Hematopoietic multipotent progenitor cell treated with erythropoietin and hydrocortisone succinate and interleukin-3 and kit ligand, for 6 days (in vitro differentiated cells): ENCODE results near the gene TPRG1L.

ENCODE experiments used
- DNase-seq: peaks from one replicate; pipeline ENCODE4 v3.0.0-alpha.2; 2015

TPRG1L gene

DNA sequence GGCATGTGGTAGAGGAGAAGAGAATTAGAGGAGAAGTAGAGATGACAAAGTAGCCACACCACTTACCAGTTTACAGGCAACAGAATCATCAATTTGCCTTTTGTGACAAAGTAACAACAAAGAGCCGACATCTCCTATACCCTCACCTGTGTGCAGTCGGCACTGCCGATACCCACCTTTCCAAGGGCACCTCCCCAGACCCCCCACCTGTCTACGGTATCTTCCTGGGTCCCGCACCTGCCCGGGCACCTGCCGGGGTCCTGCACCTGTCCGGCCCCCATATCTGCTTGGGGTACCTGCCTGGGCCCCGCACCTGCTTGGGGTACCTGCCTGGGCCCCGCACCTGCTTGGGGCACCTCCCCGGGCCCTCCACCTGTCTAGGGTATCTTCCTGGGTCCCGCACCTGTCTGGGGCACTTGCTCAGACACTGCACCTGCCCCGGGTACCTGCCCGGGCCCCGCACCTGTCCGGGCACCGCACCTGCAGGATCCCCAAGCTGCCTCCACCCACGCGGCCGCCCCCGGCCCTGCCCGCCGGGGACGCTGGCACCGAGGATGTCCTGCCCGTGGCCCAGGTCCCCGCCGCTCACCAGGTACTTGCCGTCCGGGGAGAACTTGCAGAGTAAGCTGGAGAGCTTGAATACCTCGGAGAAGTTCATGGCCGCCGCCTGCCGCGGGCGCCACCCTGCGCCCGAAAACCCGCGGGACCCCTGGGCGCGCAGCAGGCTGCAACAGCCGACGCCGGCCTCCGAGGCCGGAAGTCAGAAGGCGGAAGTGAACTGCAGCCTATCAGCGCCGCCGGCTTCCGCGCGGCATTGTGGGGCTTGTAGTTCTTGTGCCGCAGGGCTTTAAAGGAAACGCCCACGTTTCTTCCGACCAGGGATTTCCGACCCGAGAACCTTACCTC is 24.8 kb downstream of the TPRG1L start, which contains the start of gene WRAP73:
WRAP73 (minus strand) TSS at position 762 of the 906 bp plus-strand sequence; CDS start at position 658, 104 bp downstream.
- peak; percentile 96 for DNase-seq

DNA sequence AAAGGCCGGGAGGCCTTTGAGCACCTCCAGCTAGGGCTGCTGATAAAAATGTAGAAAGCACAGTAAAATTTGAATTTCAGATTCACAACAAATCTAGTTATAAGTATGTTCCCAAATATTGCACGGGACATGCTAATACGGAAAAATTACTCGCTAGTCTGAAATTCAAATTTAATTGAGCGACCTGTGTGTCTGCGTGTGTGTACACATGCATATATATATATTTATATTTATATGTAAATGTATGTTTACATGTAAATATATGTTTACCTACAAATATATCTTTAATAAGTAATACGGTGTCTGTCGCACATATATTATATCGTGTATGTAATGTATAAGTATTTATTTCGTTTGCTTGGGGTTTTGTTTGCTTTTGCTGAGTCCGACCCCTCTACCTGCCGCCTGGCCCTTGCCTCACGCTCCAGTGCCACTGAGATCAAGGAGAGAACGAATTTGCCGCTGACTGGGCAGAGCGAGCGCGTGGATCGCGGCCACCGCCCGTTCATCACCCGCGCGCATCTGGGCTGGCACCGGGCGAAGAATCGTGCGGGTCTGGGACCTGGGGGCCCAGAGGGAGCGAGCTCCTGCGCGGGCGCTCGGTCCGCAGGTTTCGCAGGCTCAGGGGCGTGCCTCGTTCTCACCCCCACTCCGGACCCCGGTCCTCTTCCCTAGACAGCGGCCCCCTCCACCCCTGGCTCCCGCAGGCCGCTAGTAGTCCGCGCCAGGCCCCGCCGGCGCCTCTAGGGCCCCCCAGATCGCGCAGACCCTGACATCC is 25.6 kb downstream of the TPRG1L start:
- no peak for DNase-seq

DNA sequence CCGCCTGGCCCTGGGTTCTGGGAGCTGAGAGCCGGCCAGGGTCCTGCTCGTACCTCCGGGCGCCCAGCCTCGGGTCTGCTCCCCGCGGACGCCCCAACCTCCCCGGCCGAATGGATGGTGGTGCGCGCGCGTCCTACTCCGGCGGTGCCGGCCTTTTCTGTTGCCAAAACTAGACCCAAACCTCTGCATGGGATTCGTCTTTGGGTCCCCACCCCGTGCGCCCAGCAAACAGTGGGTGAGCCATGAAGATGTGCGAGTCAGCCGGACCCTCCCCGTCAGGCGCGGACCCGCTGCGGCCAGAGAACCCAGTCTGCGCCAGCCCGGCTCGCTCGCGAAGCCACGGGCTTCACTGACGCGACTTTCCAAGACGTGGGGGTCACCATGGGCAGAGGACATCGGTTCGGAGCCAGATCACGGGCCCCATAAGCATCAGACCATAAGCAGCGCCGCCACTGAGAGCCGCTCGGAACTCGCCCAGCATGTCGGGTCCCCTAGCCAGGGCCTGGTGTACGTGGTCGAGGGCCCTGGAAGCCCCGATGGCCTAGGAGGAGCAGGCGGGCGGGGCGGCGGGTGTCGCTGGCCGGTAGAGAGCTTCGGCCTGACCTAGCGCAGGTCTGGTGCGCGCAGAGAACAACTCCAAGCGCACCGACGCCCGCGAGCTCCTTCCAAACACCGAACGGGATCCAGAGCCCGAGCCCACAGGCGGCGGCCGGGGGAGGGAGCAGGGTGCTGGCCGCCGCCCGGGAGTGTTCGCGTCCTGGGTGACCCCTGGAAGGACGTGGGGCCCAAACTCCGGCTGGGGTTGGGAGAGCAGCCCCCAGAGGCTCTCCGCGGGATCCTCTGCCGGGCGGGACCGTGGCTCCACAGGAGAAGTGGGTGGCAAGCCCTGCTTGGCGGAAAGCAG is 26.5 kb downstream of the TPRG1L start:
- no peak for DNase-seq

DNA sequence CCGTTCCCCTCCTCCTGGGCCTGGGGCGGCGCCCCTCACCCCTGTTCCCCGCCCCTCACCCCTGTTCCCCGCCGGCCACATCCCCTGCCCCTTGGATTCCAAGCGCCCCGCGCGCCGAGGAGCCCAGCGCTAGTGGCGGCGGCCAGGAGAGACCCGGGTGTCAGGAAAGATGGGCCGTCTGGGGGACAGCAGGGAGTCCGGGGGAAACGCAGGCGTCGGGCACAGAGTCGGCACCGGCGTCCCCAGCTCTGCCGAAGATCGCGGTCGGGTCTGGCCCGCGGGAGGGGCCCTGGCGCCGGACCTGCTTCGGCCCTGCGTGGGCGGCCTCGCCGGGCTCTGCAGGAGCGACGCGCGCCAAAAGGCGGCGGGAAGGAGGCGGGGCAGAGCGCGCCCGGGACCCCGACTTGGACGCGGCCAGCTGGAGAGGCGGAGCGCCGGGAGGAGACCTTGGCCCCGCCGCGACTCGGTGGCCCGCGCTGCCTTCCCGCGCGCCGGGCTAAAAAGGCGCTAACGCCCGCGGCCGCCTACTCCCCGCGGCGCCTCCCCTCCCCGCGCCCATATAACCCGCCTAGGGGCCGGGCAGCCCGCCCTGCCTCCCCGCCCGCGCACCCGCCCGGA is 27.2 kb downstream of the TPRG1L start, which contains the start of gene TP73:
TP73 (plus strand) TSS at position 587 of the 618 bp plus-strand sequence. CDS start 29,850 bp downstream, outside the sequence.
- DNase-seq, result no peak

DNA sequence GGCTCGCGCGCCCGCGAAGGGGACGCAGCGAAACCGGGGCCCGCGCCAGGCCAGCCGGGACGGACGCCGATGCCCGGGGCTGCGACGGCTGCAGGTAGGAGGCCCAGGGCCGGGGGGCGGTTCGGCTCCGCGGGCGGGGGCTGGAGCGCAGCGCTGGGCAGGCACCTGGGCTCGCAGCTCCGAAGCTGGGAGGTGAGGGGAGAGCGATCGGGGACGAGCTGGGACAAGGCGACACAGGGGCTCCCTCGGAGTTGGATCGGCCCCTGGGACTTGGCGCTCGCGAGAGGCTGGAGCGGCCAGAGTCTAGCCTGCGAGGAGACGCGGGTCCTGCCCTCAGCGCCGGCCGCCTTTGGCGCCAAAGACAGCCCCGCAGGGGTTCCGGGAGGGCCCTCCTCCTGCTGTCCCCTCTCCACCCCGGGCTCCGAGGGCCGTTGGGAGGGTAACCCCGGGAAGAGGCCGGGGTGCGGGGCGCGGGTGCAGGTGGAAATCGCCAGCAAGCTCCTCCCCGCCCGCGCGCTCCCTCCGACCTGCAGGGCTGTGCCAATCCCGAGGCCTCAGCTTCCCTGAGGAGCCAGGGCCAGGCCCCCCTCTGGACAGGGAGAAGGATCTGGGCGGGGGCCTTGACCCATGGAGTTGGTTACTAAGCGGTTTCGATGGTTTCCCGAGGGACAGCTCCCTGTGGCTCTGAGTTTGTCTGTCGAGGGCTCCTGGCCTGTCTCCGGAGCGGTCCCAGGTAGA is 27.9 kb downstream of the TPRG1L start:
- DNase-seq, result no peak

DNA sequence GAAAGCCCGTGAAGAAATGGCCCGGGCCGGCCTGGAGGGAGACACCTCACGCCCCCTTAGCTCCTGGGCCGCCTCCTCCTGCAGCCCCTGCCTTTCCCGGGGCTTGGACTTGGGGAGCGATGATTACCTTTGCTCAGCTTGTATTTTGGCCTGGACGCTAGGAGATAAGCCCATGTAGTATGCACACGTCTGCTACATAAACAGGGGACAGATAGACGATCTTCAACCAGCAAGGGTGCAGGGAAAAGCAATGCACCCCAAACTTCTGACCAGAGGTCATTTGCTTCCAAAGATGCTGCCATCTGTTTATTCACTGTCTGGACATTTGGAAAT is 28.4 kb downstream of the TPRG1L start:
- DNase-seq, result no peak

DNA sequence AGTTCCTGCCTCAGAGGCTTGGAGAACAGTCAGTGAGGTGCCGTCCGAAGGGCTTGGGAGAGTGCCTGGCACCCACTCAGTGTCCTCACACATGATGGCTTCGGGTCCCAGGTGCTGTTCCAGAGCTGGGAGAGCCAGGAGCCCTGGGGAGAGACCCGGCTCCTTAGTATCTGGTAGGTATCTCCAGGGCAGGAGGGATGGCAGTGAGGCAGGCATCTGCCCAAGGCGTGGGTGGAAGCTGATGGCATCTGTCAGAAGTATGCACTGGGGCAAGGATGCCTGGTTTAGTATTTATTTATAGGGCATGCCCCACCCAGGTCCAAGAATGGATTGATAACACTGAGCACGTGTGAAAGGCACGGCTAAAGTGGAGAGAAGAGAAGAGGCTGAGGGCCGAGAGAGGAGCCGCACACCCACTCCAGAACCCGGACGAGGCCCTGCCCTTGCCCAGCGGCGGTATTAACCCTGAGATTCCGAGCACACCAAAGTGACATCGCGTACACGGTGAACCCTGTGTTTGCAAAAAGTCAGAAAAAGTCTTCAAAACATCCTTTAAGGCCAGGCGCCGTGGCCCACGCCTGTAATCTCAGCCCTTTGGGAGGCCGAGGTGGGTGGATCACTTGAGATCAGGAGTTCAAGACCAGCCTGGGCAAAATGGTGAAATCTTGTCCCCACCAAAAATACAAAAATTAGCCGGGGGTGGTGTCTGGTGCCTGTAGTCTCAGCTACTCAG is 29.9 kb downstream of the TPRG1L start:
- no peak for DNase-seq

DNA sequence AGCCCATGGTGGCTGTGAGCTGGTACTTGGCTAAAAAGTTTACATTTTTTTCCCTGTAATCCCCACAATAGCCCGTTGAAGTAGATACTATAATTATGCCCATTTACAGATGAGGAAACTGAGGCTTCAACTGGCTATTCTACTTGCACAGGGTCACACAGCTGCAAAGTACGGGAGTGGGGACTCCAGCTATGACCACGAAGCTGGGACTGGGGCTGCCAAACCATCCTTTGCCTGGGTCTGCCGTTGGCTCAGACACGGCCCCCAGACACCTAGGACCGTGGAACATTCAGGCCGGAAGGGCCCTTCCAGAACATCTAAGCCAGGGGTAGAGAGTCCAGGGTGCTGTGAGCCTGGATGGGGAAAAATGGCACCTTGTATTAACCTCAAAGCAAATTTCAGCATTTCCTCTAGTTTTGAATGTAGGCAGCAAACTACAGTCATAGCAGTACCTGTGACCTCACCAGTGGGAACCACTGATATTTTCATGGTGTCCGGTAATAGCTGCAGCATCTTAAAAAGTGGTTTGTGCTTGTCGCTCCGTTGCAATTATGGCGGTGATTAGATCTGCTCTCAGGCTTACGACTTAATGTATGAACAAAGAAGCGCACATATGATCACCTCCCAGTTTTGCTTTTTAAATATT is 31.8 kb downstream of the TPRG1L start:
- no peak for DNase-seq

DNA sequence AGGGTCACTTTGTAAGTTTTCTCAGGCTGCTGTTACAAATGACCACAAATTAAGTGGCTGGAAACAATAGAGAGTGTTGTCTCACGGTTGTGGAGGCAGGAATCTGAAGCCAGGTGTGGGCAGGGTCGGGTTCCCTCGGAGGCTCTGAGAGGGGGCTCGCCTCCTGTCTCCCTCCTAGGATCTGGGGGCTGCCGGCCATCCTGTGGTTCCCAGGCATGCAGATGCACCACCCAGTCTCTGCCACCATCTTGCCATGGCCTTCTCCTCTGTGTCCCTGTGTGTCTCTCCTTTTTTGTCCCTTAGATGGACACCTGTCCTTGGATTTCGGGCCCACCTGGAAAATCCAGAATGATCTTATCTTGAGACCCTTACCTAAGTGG is 32.3 kb downstream of the TPRG1L start:
- no peak for DNase-seq

DNA sequence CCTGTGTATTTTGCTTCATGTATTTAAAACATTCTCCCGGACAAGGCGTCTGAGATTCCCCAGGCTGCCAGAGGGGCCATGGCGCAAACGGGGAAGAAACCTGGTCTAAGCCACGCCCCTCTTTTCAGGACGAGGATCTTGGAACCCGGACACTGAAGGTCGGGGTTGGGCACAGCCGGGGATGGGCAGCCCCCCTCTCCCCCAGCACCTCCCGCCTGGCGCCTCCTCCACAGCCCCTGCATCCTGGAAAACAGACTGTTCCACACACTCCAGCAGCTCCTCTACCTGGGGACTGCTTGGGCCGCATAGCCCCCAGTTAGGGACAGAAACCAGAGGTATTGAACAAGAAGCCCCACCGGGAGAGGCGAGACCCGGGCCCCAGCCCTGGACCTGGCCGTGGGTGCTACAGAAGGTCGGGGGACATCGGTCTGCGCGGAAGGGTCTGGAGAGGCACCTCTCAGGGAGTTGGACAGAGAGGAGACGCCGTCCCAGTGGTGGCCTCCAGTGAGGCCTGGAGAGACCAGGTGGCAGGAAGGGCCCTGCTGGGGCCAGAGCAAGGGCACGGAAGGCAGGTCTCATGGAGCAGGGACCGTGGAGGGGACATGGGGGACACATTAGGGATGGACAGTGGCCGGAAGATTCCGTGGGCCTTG is 32.9 kb downstream of the TPRG1L start:
- DNase-seq, result no peak

DNA sequence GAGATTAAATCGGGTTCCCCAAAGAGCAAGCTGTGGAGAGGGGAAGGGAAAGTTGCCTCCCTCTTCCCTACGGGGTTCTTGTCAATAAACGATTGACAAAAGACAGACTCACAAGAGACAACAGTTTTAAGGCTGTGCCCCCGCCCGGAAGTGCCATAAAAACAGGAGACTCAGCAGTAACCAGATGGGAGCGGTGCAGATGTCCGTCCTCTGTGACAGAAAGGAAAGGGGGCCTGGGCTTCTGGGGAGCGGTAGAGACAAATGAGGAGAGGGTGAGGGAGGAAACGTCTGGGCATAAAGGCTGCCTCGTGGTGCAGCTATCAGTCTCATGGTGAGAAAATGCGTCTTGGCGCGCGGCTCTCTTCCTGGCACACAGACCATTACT is 33.4 kb downstream of the TPRG1L start:
- DNase-seq, result no peak

DNA sequence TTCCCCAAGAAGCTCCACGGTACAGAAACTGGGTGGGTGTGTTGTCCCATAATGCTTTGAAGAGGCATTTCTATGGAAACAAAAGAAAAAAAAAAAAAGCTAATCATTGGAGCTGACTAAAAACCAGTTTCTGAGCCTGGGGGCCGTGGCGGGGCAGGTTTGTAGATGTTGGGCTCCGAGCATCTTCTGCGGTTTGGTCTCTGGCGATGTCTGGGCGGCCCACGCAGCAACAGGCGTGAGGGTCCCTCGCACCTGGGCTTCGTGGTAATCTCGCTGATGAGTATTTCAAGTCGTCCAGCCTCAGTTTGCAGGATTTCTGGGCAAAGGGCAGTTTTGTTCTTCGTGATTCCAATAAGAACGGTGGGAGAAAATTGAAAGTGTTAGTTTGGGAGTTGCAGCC is 34.3 kb downstream of the TPRG1L start:
- no peak for DNase-seq

DNA sequence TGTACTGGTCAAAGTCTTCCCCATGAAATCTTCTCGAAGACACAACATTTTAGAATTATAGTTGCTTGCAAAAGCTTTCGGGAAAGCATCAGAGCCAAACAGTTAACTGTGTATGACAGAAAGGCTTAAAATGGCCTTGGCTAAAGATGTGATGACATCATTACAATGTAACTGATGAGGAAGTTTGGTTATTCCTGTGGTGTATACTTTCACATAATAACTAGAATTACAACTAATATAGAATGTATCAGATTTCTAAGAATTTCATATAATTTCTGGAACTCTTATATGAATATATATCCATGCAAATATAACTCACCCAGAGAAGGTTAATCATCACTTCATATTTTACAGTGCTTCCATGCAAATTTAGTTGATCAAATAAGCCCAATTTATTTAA is 35.9 kb downstream of the TPRG1L start:
- DNase-seq, result no peak

DNA sequence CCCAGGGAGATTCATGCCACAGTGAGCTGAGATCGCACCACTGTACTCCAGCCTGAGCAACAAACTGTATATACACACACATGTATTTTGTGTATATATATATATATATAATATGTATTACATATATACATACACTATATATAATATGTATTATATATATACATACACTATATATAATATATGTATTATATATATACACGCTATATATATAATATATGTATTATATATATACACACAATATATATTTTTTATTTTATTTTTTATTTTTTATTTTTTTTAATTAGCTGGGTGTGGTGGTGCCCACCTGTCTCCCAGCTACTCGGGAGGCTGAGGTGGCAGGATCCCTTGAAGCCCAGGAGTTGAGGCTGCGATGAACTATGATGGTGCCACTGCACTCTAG is 36.8 kb downstream of the TPRG1L start:
- DNase-seq, result no peak

DNA sequence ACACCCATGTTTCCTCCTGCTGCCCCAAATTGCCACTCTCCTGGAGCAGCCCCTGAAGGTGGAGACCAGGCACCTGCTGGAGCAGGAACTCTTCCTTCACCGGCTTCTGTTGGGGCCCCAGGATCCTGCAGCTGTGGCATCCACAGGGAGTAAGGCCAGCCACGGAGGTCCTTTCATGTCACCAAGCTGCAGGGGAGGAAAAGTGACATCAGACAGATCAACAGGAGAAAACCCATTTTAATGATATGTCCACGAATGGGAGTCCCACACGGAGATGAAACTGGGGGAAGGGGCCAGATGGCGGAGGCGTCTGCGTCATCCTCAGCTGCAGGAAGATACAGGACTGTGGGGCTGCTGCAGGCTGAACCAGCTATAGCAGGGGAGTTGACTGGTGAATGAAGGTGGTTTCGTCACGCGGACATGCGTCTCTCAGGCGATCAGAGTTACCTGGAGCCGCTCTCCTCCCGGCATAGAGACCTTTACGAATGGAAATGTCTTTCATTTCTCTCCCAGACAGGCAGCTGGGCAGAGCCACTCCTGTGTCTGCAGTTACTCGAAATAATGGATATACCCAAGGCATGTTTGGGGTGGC is 37.4 kb downstream of the TPRG1L start:
- DNase-seq, result no peak

DNA sequence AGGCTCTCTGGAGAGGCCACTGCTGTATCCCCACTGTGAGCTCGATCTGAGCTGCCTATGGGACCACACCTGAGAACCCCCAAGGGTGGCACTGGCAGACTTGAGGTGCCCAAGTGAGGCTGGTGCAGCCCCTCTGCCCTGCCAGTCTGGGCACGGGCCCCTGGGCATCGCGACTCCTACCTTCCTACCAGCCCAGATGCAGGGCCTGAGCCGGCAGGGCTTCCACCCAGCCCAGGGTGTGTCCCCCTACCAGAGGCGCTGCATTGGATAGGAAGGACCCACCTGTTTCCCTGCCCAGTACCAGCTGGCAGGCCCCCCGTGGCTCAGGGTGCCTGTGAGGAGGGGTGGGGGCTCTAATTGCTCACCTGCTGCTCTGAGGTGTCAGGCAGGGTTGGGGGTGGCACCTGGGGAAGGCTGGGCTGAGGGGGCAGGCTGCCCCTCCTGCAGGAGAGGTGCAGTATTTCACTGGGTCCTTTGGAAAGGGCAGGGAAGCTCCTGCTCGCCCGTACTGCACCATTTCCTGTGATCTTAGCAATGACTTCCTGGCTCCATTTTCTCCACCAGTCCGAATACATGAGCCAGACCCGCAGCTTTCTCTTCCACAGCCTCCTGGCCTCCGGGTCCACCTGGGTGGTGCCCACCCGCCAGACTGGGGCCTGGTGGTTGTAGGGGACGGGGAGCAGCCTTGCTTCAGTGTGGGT is 39.3 kb downstream of the TPRG1L start:
- no peak for DNase-seq

DNA sequence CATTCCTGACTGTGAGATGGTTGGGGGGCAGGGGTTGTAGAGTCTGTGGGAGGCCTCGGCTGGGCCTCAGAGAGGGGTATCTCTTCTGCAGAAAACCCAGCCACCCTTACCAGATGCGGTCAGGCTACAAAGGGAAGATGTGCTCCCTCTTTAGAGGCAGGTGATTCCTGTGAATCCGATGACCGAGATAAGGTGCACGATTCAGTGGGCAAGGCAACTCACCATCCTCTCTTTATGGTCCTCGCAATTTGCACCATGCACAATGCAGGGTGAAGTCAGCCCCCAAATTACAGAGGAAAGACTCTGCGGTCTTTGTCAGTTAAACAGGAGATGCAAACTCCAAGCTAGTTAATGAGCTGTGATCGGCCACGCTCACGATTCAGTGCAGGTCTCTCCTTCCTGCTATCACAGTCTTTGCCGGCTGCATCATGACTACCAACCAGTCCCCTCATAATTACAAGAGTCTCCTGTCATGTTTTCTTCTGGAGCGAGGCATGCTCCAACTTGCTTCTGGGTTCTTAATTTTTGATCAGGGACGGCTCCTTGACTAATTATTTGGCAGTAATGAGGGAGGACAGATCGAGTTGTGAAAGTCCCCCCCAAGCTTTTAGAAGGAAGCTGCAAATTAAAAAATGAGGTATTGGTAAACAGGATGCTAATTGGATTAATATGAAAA is 40.0 kb downstream of the TPRG1L start:
- DNase-seq, result no peak

DNA sequence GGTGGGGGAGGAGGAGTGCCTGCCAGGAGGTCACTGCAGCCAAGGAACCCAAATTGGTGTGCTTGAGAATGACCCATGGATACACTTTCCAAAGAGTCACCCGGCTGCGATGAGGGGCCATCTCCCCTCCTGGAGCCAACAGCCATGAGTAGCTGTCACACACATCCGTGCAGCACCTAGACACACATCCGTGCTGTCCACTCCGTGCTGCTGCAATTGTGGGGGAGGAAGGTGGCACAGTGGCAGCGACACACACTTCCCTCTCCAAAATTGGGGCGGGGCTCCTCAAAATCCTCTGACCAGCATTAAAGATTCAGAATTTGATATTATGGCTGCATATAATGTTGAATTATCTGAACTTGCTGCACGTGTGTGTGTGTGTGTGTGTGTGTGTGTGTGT is 43.3 kb downstream of the TPRG1L start:
- DNase-seq, result no peak
